SU-DHL-6 (cell line): ENCODE measurements around the gene TIMM17B.
A peak's percentile ranks its signal among the peaks of the same experiment; 100 is the strongest.

Experiments used
- H2AFZ ChIP-seq: fragments of 200-600 bp; sonication (generic); 2 replicates; pipeline ENCODE4 v1.6.1; 2014; ENCODE audit warnings: low read depth, mild to moderate bottlenecking, moderate library complexity, mixed read lengths, antibody characterized with exemption, low read length; ENCODE audit not compliant: severe bottlenecking
- H3F3A ChIP-seq: fragments of 200-600 bp; shearing (Covaris generic); 2 replicates; pipeline ENCODE4 v1.6.0; 2016; ENCODE audit warnings: antibody characterized with exemption, mild to moderate bottlenecking; ENCODE audit not compliant: insufficient read depth
- H3K27ac ChIP-seq: fragments of 200-600 bp; sonication (generic); 2 replicates; pipeline ENCODE4 v1.5.1; 2016; ENCODE audit warnings: low read depth, mild to moderate bottlenecking, low read length, moderate library complexity, mixed read lengths
- H3K27me3 ChIP-seq: fragments of 200-600 bp; sonication (generic), shearing (Covaris generic); 2 replicates; pipeline ENCODE4 v1.6.0; 2014; ENCODE audit warnings: mild to moderate bottlenecking, low read length
- H3K36me3 ChIP-seq: fragments of 200-600 bp; sonication (generic); 2 replicates; pipeline ENCODE4 v1.6.1; 2014; ENCODE audit warnings: mild to moderate bottlenecking, low read length, mixed read lengths
- H3K4me2 ChIP-seq: fragments of 300-600, 200-600 bp; shearing (Covaris generic), sonication (generic); 2 replicates; pipeline ENCODE4 v1.6.0; 2014; ENCODE audit warnings: low read length, low read depth, mild to moderate bottlenecking; ENCODE audit not compliant: poor library complexity, severe bottlenecking
- H3K4me3 ChIP-seq: fragments of 200-600 bp; sonication (generic); 2 replicates; pipeline ENCODE4 v1.5.1; 2014; ENCODE audit warnings: antibody characterized with exemption, low read length, mild to moderate bottlenecking, mixed read lengths; ENCODE audit not compliant: insufficient read depth, poor library complexity, severe bottlenecking
- H3K79me2 ChIP-seq: fragments of 200-600 bp; sonication (generic); 2 replicates; pipeline ENCODE4 v1.6.1; 2014; ENCODE audit warnings: mild to moderate bottlenecking, low read length, moderate library complexity; ENCODE audit not compliant: insufficient read depth
- H3K9ac ChIP-seq: fragments of 200-600 bp; sonication (generic); 2 replicates; pipeline ENCODE4 v1.7.0; 2014; ENCODE audit warnings: mild to moderate bottlenecking, low read length
- H3K9me2 ChIP-seq: fragments of 200-600 bp; sonication (generic); replicated peaks from 2 replicates; pipeline ENCODE4 v1.6.1; 2014; ENCODE audit warnings: low read length; ENCODE audit not compliant: insufficient read depth
- H3K9me3 ChIP-seq: fragments of 200-600 bp; sonication (generic); 2 replicates; pipeline ENCODE4 v1.6.1; 2014; ENCODE audit warnings: low read length, mixed read lengths; ENCODE audit not compliant: insufficient read depth
- H4K20me1 ChIP-seq: fragments of 200-600 bp; sonication (generic); 2 replicates; pipeline ENCODE4 v1.6.1; 2014; ENCODE audit warnings: low read depth, mild to moderate bottlenecking, antibody characterized with exemption, low read length, moderate library complexity, mixed read lengths
- EZH2phosphoT487 ChIP-seq: fragments of 200-600 bp; sonication (generic), shearing (Covaris generic); conservative IDR thresholded peaks from 2 replicates; pipeline ENCODE4 v1.6.1; 2018; ENCODE audit warnings: mild to moderate bottlenecking, antibody characterized with exemption, low read length, moderate library complexity, mixed read lengths
- TF ChIP-seq, protein P1 (sequence below): fragments of 200-600 bp; sonication (generic); IDR thresholded peaks from one replicate; pipeline ENCODE4 v1.5.1; 2017; ENCODE audit warnings: antibody characterized with exemption, mild to moderate bottlenecking, low read length, moderate library complexity; ENCODE audit not compliant: insufficient read depth, poor library complexity, severe bottlenecking

Gene TIMM17B

DNA sequence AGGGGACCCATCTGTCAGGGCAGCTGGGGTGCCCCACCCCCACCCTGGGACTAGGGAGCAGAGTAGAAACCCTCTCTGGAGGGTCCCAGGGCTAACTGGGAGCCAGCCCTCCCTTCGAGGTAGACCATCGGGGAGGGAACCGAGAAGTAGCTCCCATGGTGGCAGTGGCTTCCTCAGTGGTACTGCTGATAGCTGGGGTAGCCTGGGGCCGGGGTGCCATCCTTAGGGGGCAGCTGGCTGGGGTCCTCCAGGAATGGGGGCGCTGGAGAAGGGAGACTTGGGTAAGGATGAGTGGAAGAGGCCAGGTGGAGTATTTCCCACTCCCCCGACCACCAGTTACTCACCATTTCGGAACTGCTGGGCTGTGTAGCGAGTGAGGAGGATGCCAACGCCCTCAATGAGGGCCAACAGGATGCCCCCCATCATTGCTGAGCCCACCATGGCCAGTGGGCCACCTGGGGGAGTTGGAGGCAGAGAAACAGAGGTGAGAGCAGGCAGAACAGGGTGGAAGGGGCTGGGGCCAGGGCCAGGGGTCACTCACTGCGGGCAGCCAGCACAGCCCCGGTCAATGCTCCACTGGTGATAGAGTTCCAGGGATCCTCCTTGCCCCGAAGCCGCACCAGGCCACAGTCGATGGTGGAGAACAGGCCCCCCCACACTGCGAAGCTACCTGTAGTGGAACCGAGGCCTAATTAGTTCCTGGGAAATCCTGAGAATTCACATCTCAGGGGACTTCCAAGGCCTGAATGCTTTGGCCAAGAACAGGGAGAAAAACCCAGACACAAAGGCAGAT, 3.8 kb downstream of the TIMM17B start:
- Histone ChIP-seq H3K9ac (no peak overlapping the region), H3K9me2 (no peaks in the 10 kb centered on the region), H3K27ac (no peak overlapping the region), H3K79me2 (peaks cover 14% of the 10 kb centered on the region), H3K9me3 (no peaks in the 10 kb centered on the region), H4K20me1 (no peaks in the 10 kb centered on the region), H3K36me3 (no peaks in the 10 kb centered on the region), H3K4me2 (no peak overlapping the region), H2AFZ (no peak overlapping the region), H3F3A (peaks cover 5% of the 10 kb centered on the region; the same call in 1 of the 2 replicates), H3K4me3 (no peak overlapping the region), H3K27me3 (no peaks in the 10 kb centered on the region)
- no peak for TF ChIP-seq EZH2phosphoT487
- TF ChIP-seq, protein P1, sequence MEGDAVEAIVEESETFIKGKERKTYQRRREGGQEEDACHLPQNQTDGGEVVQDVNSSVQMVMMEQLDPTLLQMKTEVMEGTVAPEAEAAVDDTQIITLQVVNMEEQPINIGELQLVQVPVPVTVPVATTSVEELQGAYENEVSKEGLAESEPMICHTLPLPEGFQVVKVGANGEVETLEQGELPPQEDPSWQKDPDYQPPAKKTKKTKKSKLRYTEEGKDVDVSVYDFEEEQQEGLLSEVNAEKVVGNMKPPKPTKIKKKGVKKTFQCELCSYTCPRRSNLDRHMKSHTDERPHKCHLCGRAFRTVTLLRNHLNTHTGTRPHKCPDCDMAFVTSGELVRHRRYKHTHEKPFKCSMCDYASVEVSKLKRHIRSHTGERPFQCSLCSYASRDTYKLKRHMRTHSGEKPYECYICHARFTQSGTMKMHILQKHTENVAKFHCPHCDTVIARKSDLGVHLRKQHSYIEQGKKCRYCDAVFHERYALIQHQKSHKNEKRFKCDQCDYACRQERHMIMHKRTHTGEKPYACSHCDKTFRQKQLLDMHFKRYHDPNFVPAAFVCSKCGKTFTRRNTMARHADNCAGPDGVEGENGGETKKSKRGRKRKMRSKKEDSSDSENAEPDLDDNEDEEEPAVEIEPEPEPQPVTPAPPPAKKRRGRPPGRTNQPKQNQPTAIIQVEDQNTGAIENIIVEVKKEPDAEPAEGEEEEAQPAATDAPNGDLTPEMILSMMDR: no peak

DNA sequence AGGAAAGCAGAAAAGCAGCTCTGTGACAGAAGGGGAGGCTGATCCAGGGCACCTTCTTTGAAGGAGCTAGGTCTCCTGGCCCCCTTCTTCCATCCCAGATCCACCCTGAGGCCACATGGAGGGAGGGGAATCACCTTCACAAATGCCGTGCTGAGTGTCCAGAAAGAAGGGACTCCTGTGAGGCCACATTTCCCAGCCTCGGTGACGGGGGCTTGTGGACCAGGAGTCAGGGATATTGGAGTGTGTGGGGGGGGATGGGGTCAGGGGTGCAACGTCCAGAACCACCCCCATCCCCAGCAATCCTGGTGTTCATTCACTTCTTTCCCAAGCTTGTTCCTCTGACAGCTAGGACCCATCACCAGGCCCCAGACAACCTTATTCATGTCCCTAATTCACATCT, 4.7 kb downstream of the TIMM17B start:
- Histone ChIP-seq H3K36me3 (no peaks in the 10 kb centered on the region), H3K9me3 (no peaks in the 10 kb centered on the region), H3K4me2 (no peak overlapping the region), H3K9ac (no peak overlapping the region), H2AFZ (no peak overlapping the region), H3K79me2 (peaks cover 10% of the 10 kb centered on the region; the same call in 1 of the 2 replicates), H3K4me3 (no peak overlapping the region), H3K27ac (no peak overlapping the region), H4K20me1 (no peaks in the 10 kb centered on the region), H3K9me2 (no peaks in the 10 kb centered on the region), H3K27me3 (no peaks in the 10 kb centered on the region), H3F3A (no peaks in the 10 kb centered on the region)
- TF ChIP-seq, protein P1: no peak
- TF ChIP-seq EZH2phosphoT487: no peak

DNA sequence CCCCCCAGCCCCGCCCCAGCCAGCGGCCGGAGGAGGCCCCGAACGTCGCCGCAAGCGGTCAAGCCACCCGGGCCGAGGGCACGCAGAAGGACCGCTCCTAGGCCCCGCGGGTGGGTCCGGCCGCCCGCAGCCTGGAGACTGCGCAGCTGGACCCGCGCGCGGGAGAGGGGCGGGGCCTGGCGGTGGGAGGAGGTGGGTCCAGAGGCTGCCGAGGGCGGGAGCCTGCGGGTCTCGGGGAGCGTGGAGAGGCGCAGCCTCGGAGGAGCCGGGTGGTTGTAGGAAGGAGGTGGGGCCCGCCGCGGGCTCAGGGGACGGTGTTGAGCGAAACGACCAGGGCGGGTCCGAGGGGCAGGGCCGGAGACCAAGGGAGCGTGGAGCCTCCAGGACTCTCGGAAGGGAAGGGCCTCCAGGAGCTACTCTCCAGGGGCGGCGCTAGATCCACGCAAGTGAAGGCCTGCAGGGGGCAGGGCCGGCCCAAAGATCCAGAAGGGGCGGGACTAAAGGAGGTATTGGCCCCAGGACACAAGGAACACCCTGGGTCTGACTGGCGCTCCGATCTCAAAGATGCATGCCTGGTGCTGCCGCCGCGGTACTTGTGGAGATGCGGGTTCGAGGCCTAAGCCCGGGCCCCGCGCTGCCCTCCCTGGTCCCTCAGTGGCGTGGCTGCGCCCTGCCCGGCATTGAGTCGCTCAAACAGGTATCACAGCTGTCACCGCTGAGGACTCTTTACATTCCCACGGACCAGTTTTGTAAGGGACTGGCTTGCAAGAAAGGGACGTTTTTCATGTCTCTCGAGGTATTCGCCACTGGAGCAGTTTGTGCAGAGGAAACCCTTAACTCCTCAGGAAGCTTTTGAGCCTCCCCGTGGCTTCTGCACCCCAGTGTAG, 5.9 kb downstream of the TIMM17B start:
- Histone ChIP-seq H2AFZ (peak overlapping the region; percentile 74), H3K9ac (peak overlapping the region; percentile 41; the same call in 1 of the 2 replicates), H3K27me3 (no peaks in the 10 kb centered on the region), H3K9me2 (no peaks in the 10 kb centered on the region), H3K4me2 (peak overlapping the region; percentile 62), H3K4me3 (peak overlapping the region; percentile 34), H4K20me1 (no peaks in the 10 kb centered on the region), H3K79me2 (peaks cover 4% of the 10 kb centered on the region; the same call in 1 of the 2 replicates), H3K27ac (no peak overlapping the region), H3F3A (no peaks in the 10 kb centered on the region), H3K9me3 (no peaks in the 10 kb centered on the region), H3K36me3 (no peaks in the 10 kb centered on the region)
- TF ChIP-seq, protein P1: peak; percentile 11
- no peak for TF ChIP-seq EZH2phosphoT487
